ENCODE data around the gene CDH13.

The CDH13 gene

DNA sequence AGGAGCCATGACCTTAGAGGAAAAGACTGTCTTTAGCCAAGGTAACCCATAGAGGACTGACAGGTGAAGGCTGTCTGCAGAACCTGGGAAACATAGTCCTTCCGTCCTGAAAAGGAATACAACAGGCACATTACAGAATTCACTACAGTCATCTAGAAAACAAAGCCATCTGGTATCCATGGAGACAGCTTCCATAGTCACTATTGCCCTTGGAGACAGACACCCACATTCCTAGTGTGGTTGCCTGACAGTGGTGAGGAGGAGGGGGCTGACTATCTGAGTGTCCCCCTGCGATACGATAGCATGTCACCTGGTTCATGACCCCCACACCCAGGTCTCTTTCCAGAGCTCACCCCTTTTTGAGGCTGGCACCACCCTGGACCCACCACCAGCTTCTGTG, 254.7 kb downstream of the CDH13 start:
- no peak overlapping the region for H3K27ac ChIP-seq (ENCODE audit: low read length)
- no peaks in the 10 kb centered on the region for H3K9me3 ChIP-seq (ENCODE audit: control insufficient read depth, insufficient read depth, low read length)
- peaks cover 2% of the 10 kb centered on the region; the same call in 1 of the 2 replicates for H3K4me1 ChIP-seq (ENCODE audit: control insufficient read depth, insufficient read depth, low read length)
- no peaks in the 10 kb centered on the region for H3K36me3 ChIP-seq (ENCODE audit: control insufficient read depth, insufficient read depth, low read length)
- no CpG with 5 or more reads among the region's 3 CpGs for WGBS (ENCODE audit: insufficient coverage, insufficient read length)
- no peak for DNase-seq (ENCODE audit: low read depth, low spot score)
- no peaks in the 10 kb centered on the region for H3K27me3 ChIP-seq (ENCODE audit: control insufficient read depth, insufficient read depth, low read length)
- no peak overlapping the region for H3K4me3 ChIP-seq (ENCODE audit: low read length)

DNA sequence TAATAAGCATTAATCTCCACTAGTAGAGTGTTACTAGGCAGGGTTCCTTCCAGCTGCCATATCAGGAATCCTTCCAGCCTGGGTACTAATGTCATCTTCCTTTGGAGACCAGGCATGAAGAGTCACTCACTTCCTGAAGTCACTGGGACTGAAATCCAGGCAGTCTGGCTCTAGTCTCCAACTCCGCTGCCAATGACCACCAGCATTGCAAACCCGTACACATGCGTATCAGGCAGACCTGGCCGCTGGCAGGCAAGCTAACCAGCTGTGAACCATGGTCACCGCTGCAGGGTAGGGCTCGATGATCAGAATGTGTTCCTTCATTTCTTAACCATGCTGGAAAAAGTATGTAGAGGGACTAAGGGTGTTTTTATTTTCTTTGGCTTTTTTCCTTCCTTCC, 255.5 kb downstream of the CDH13 start:
- Histone ChIP-seq H3K9me3 (ENCODE audit: control insufficient read depth, insufficient read depth, low read length) (no peaks in the 10 kb centered on the region), H3K4me1 (ENCODE audit: control insufficient read depth, insufficient read depth, low read length) (peaks cover 2% of the 10 kb centered on the region; the same call in 1 of the 2 replicates), H3K4me3 (ENCODE audit: low read length) (no peak overlapping the region), H3K27ac (ENCODE audit: low read length) (no peak overlapping the region), H3K36me3 (ENCODE audit: control insufficient read depth, insufficient read depth, low read length) (no peaks in the 10 kb centered on the region), H3K27me3 (ENCODE audit: control insufficient read depth, insufficient read depth, low read length) (no peaks in the 10 kb centered on the region)
- DNase-seq (ENCODE audit: low read depth, low spot score), result no peak
- no CpG with 5 or more reads among the region's 6 CpGs for WGBS (ENCODE audit: insufficient coverage, insufficient read length)

DNA sequence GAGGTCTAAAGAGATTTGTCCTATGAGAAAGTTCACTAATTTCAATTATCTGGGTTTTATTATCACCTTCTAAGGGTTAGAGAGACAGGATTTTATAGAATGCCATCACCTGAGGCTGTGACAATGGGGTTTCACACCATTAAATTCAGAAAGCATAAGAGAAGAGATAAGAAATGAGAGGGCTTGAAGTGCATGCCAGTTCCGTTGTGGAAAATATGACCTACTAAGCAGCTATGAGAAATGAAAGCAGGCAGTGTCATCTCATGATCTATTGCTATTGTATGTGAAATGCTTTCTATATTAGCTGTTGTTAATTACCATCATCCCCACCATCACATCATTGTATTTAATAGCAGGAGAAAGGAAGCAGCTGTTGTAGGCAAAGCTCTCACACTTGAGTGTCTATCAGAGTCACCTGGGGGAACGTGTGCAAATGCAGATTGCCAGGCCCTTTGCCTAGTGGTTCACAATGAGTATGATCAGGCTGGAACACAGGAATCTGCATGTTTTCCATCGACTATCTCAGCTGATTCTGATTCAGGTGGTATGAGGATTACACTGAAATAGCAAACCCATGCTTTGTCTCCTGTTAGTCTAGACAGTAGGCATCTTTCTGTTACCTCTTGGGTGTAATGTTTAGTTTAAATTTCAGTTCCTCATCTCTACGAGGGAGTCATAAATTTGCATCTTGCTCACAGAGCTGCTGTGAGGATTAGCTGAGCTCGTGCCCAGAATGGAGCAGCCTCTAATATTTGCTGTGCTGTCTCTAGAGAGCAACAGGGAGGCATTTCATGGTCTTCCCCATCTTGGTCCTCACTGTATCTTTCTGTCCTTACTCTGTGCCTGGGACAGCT, 256.4 kb downstream of the CDH13 start:
- Histone ChIP-seq H3K27ac (ENCODE audit: low read length) (no peak overlapping the region), H3K9me3 (ENCODE audit: control insufficient read depth, insufficient read depth, low read length) (no peaks in the 10 kb centered on the region), H3K36me3 (ENCODE audit: control insufficient read depth, insufficient read depth, low read length) (no peaks in the 10 kb centered on the region), H3K27me3 (ENCODE audit: control insufficient read depth, insufficient read depth, low read length) (no peaks in the 10 kb centered on the region), H3K4me1 (ENCODE audit: control insufficient read depth, insufficient read depth, low read length) (peaks cover 2% of the 10 kb centered on the region; the same call in 1 of the 2 replicates), H3K4me3 (ENCODE audit: low read length) (no peak overlapping the region)
- DNase-seq (ENCODE audit: low read depth, low spot score), result no peak
- no CpG with 5 or more reads among the region's 5 CpGs for WGBS (ENCODE audit: insufficient coverage, insufficient read length)

DNA sequence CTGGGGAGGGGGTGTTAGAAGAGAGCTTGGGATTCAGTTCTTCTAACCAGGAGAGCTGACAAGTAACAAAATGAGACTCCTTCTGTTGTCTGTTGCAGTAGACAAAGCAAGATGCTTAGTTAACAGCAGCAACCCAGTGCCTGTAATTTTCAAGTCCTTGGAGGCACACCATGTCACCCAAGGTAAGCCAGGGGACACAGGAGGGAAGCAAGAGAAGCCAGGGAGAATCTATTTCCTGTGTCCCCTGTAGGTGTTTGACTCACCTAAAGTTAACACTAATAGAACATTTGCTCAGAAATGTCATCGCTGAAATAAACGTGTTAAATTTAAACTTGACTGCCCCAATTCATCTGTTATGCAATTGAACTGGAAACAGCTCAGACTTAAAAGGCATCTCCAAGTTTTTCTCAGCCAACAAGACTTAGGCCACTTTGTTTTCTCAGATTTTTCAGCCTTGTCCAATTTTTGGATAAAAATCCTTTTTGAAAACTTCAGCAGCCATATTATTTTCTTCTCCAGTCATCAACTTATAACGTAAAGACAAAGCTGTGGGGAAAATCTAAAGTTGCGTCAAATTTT, 257.6 kb downstream of the CDH13 start:
- H3K36me3 ChIP-seq (ENCODE audit: control insufficient read depth, insufficient read depth, low read length), result no peaks in the 10 kb centered on the region
- H3K27me3 ChIP-seq (ENCODE audit: control insufficient read depth, insufficient read depth, low read length), result no peaks in the 10 kb centered on the region
- no CpG with 5 or more reads among the region's 4 CpGs for WGBS (ENCODE audit: insufficient coverage, insufficient read length)
- no peak for DNase-seq (ENCODE audit: low read depth, low spot score)
- peaks cover 3% of the 10 kb centered on the region; the same call in 1 of the 2 replicates for H3K4me1 ChIP-seq (ENCODE audit: control insufficient read depth, insufficient read depth, low read length)
- no peaks in the 10 kb centered on the region for H3K9me3 ChIP-seq (ENCODE audit: control insufficient read depth, insufficient read depth, low read length)
- H3K4me3 ChIP-seq (ENCODE audit: low read length), result no peak overlapping the region
- H3K27ac ChIP-seq (ENCODE audit: low read length), result no peak overlapping the region

DNA sequence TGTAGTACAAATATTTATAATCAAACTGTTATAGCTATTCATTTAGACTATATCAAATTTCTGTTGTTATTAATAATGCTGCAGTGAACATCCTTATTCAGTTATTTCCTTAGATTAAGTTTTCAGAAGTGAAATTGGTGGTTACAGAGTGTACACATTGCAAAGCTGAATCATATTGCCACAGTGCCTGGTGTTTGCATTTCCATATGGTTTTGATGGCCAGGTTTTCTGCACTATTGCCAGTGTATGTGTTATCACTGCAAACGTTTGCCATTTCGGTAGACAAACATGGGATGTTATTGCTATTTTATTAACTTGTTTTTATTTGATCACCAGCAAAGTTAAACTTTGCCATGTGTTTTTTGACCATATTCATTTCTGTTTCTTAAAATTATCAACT, 259.4 kb downstream of the CDH13 start:
- Histone ChIP-seq H3K27me3 (ENCODE audit: control insufficient read depth, insufficient read depth, low read length) (no peaks in the 10 kb centered on the region), H3K4me3 (ENCODE audit: low read length) (no peak overlapping the region), H3K27ac (ENCODE audit: low read length) (no peak overlapping the region), H3K4me1 (ENCODE audit: control insufficient read depth, insufficient read depth, low read length) (peaks cover 3% of the 10 kb centered on the region; the same call in 1 of the 2 replicates), H3K36me3 (ENCODE audit: control insufficient read depth, insufficient read depth, low read length) (no peaks in the 10 kb centered on the region), H3K9me3 (ENCODE audit: control insufficient read depth, insufficient read depth, low read length) (no peaks in the 10 kb centered on the region)
- WGBS (ENCODE audit: insufficient coverage, insufficient read length), result no CpG with 5 or more reads among the region's 2 CpGs
- DNase-seq (ENCODE audit: low read depth, low spot score), result no peak

DNA sequence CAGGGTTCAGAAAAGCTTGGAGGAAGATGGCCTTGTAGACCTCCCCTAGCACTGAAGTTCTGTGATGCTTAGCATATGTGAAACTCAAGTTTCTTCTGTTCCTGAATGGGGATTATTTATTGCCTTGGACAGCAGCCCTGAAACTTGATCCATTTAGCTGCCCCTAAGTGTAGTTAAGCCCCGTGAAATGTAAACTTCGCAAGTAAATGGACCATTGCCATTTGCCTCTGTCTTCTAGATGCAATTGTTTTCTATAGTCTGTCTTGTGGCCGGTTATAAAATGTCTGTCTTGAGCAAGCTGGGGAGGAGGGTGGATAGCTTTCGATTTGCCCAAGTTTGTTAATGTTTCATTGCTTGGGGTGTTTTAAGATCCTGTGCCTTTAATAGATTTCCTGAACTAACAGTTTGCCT, 261.8 kb downstream of the CDH13 start:
- no peak for DNase-seq (ENCODE audit: low read depth, low spot score)
- Histone ChIP-seq H3K4me1 (ENCODE audit: control insufficient read depth, insufficient read depth, low read length) (0 out of 2 replicates have a peak, but pooled peaks cover 1% of the 10 kb centered on the region), H3K27me3 (ENCODE audit: control insufficient read depth, insufficient read depth, low read length) (no peaks in the 10 kb centered on the region), H3K27ac (ENCODE audit: low read length) (no peak overlapping the region), H3K36me3 (ENCODE audit: control insufficient read depth, insufficient read depth, low read length) (no peaks in the 10 kb centered on the region), H3K4me3 (ENCODE audit: low read length) (no peak overlapping the region), H3K9me3 (ENCODE audit: control insufficient read depth, insufficient read depth, low read length) (no peaks in the 10 kb centered on the region)
- WGBS (ENCODE audit: insufficient coverage, insufficient read length), result no CpG with 5 or more reads among the region's 4 CpGs

DNA sequence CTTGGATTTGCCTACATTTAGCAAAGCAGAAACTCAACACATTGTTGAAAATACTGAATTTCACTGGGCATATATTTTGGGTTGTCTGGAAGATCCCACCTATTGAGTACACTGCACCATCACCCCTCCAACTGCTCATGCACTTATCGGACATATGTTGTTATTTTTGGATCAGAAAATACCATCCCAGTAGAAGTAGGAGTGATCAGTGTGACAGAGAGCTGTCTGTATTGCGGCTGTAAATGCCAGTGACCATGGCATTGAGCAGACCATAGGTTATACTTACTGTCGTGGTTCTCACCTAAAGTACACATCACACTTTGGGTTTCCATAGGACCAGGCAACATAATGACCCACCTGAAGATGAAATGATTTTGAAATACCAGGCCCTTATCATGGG, 264.7 kb downstream of the CDH13 start:
- Histone ChIP-seq H3K4me1 (ENCODE audit: control insufficient read depth, insufficient read depth, low read length) (0 out of 2 replicates have a peak, but pooled peaks cover 1% of the 10 kb centered on the region), H3K4me3 (ENCODE audit: low read length) (no peak overlapping the region), H3K36me3 (ENCODE audit: control insufficient read depth, insufficient read depth, low read length) (no peaks in the 10 kb centered on the region), H3K9me3 (ENCODE audit: control insufficient read depth, insufficient read depth, low read length) (no peaks in the 10 kb centered on the region), H3K27me3 (ENCODE audit: control insufficient read depth, insufficient read depth, low read length) (no peaks in the 10 kb centered on the region), H3K27ac (ENCODE audit: low read length) (no peak overlapping the region)
- no CpG with 5 or more reads among the region's 3 CpGs for WGBS (ENCODE audit: insufficient coverage, insufficient read length)
- DNase-seq (ENCODE audit: low read depth, low spot score), result no peak

DNA sequence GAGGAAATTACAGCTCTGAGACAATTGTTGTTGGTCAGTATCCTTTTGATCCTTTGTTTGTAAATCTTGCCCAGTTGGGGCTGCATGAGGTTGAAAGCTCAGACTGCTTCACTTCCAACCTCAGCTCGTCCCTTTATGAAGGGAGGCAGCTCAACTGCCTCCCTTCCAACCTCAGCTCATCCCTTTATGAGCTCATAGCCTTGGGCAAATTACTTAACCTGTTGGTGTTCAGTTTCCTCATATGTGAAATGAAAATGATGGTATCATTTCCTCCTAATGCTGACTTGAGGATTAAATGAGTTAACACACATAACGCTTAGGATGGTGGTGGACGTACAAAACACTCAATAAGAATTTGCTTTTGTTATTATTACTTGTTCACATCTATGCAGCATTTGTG, 265.1 kb downstream of the CDH13 start:
- H3K4me1 ChIP-seq (ENCODE audit: control insufficient read depth, insufficient read depth, low read length), result 0 out of 2 replicates have a peak, but pooled peaks cover 1% of the 10 kb centered on the region
- no peak for DNase-seq (ENCODE audit: low read depth, low spot score)
- no peak overlapping the region for H3K4me3 ChIP-seq (ENCODE audit: low read length)
- H3K9me3 ChIP-seq (ENCODE audit: control insufficient read depth, insufficient read depth, low read length), result no peaks in the 10 kb centered on the region
- no peaks in the 10 kb centered on the region for H3K27me3 ChIP-seq (ENCODE audit: control insufficient read depth, insufficient read depth, low read length)
- WGBS (ENCODE audit: insufficient coverage, insufficient read length), result no CpG with 5 or more reads among the region's 3 CpGs
- H3K27ac ChIP-seq (ENCODE audit: low read length), result no peak overlapping the region
- no peaks in the 10 kb centered on the region for H3K36me3 ChIP-seq (ENCODE audit: control insufficient read depth, insufficient read depth, low read length)

DNA sequence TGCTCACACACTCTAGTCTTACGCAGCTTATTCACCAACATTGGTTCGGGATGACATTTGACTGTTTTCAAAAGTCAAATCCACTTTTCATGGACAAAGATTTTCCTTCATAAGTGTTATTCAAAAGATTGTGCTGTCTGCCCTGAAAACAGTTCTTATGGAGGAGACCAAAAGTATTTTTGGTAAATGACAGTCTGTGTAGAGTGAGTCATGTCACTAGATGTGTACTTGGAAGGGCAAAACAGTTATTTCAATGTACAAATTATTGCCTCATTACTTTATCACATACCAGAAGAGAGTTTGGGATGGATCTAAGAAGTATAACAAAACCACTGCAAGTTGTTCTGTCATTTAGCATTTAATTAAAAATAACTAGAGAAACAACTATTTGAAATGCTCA, 265.6 kb downstream of the CDH13 start:
- no peak overlapping the region for H3K27ac ChIP-seq (ENCODE audit: low read length)
- H3K9me3 ChIP-seq (ENCODE audit: control insufficient read depth, insufficient read depth, low read length), result no peaks in the 10 kb centered on the region
- no CpG with 5 or more reads among the region's 2 CpGs for WGBS (ENCODE audit: insufficient coverage, insufficient read length)
- 0 out of 2 replicates have a peak, but pooled peaks cover 1% of the 10 kb centered on the region for H3K4me1 ChIP-seq (ENCODE audit: control insufficient read depth, insufficient read depth, low read length)
- H3K4me3 ChIP-seq (ENCODE audit: low read length), result no peak overlapping the region
- H3K36me3 ChIP-seq (ENCODE audit: control insufficient read depth, insufficient read depth, low read length), result no peaks in the 10 kb centered on the region
- H3K27me3 ChIP-seq (ENCODE audit: control insufficient read depth, insufficient read depth, low read length), result no peaks in the 10 kb centered on the region
- DNase-seq (ENCODE audit: low read depth, low spot score), result no peak

DNA sequence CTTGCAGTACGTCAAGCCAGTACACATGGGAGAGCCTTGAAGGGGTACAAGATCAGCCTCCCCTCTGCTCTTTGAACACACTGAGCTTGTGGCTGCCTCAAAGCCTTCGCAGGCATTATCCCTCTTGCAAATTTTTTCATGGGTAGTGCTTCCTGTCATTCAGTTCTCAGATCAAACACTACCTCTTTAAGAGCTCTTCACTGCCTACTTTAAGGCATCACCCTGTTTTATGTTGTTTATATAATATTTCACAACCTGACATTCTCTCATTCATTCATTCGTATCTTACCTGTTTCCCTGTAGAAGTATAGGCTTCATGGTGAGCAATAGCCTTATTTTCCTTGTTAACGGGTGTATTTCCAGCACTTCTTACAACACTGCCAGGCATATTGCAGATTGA, 269.1 kb downstream of the CDH13 start:
- Histone ChIP-seq H3K4me1 (ENCODE audit: control insufficient read depth, insufficient read depth, low read length) (no peaks in the 10 kb centered on the region), H3K27ac (ENCODE audit: low read length) (no peak overlapping the region), H3K27me3 (ENCODE audit: control insufficient read depth, insufficient read depth, low read length) (no peaks in the 10 kb centered on the region), H3K9me3 (ENCODE audit: control insufficient read depth, insufficient read depth, low read length) (no peaks in the 10 kb centered on the region), H3K4me3 (ENCODE audit: low read length) (no peak overlapping the region), H3K36me3 (ENCODE audit: control insufficient read depth, insufficient read depth, low read length) (no peaks in the 10 kb centered on the region)
- no peak for DNase-seq (ENCODE audit: low read depth, low spot score)
- WGBS (ENCODE audit: insufficient coverage, insufficient read length), result no CpG with 5 or more reads among the region's 4 CpGs
